GM18873 (cell line): ENCODE data around the gene PER3.

Source experiments
- ATAC-seq: cut with Tn5 transposase; IDR thresholded peaks from one replicate; pipeline ENCODE4 v1.9.1; 2021; ENCODE audit warnings: mild to moderate bottlenecking, moderate library complexity, moderate number of reproducible peaks; ENCODE audit not compliant: unreplicated experiment, low FRiP score

PER3 gene

GRCh38 chr1:7827126-7827955, 43.2 kb downstream of the PER3 start:
- ATAC-seq: no peak

GRCh38 chr1:7831458-7831857, 47.4 kb downstream of the PER3 start:
- no peak for ATAC-seq

GRCh38 chr1:7833035-7833434, 48.9 kb downstream of the PER3 start:
- no peak for ATAC-seq

- no peak for ATAC-seq
Observed at GRCh38 chr1:7838714-7839113, 54.6 kb downstream of the PER3 start.

GRCh38 chr1:7839526-7839925, 55.4 kb downstream of the PER3 start:
- no peak for ATAC-seq

GRCh38 chr1:7842517-7842916, 58.4 kb downstream of the PER3 start:
- ATAC-seq: no peak

- no peak for ATAC-seq
Observed at GRCh38 chr1:7845761-7846160, 61.7 kb downstream of the PER3 start.

GRCh38 chr1:7846656-7847055, 62.6 kb downstream of the PER3 start:
- ATAC-seq: no peak

GRCh38 chr1:7847599-7847998, 63.5 kb downstream of the PER3 start:
- no peak for ATAC-seq

- ATAC-seq: no peak
Observed at GRCh38 chr1:7850786-7851185, 66.7 kb downstream of the PER3 start.

- no peak for ATAC-seq
Observed at GRCh38 chr1:7852804-7853683, 69.0 kb downstream of the PER3 start, which contains the start of gene UTS2. Gene UTS2 (minus strand): TSS chr1:7853065. CDS start chr1:7853003, 62 bp downstream.

- no peak for ATAC-seq
Observed at GRCh38 chr1:7853684-7854026, 69.6 kb downstream of the PER3 start.

- ATAC-seq: no peak
Observed at GRCh38 chr1:7856345-7856744, 72.3 kb downstream of the PER3 start.

- ATAC-seq: no peak
Observed at GRCh38 chr1:7857000-7857399, 72.9 kb downstream of the PER3 start.

GRCh38 chr1:7857985-7858384, 73.9 kb downstream of the PER3 start:
- no peak for ATAC-seq

GRCh38 chr1:7859406-7859805, 75.3 kb downstream of the PER3 start:
- ATAC-seq: no peak

GRCh38 chr1:7860130-7860529, 76.0 kb downstream of the PER3 start:
- no peak for ATAC-seq

- ATAC-seq: no peak
Observed at GRCh38 chr1:7861452-7861851, 77.4 kb downstream of the PER3 start.

- no peak for ATAC-seq
Observed at GRCh38 chr1:7862211-7863060, 78.3 kb downstream of the PER3 start.

GRCh38 chr1:7863756-7864328, 79.8 kb downstream of the PER3 start:
- no peak for ATAC-seq
